HepG2 (cell line): Measurements from ENCODE around the gene PUM1. TPM values are rescaled to one million over a fixed set of nuclear protein-coding genes. Genes with fewer than 3 reads are reported as not detected.

Source experiments
- ATAC-seq: fragments of 200-7000 bp; cut with Tn5 transposase; 3 replicates; pipeline ENCODE4 v1.9.1; 2020; ENCODE audit warnings: mild to moderate bottlenecking, moderate library complexity
- BruUV-seq: library from RNA; stranded (reverse); fragments of 400-500 nt; replicated peaks from 2 replicates; lab custom pipeline; 2021; lab: Mats Ljungman, UMichigan
- CTCF ChIA-PET: fragments of 300-600 bp; formaldehyde crosslinking; extraction: SDS; loops from one replicate; lab custom pipeline; 2021; ENCODE audit warnings: low total read pairs, inconsistent platforms, low intra/inter-chr PET ratio; lab: Yijun Ruan, JAX
- POLR2A ChIA-PET: fragments of 350-600 bp; sonication (Branson Sonifier 250); formaldehyde crosslinking; loops from one replicate; lab custom pipeline; 2020; ENCODE audit warnings: antibody characterized with exemption, inconsistent platforms; lab: Yijun Ruan, JAX
- DNase-seq: peaks from one replicate; pipeline ENCODE4 v3.0.0-alpha.2; 2015; ENCODE audit warnings: low spot score
- FAIRE-seq: peaks from 3 replicates; lab custom pipeline; 2011; peaks lifted over from hg19 to GRCh38; lab: Jason Lieb, UNC
- H2AFZ ChIP-seq: one replicate; pipeline ENCODE4 v1.6.1; 2011; ENCODE audit warnings: low read length, inconsistent platforms
- H3K27ac ChIP-seq: fragments of 300-600 bp; 3 replicates; pipeline ENCODE4 v1.8.0; 2011; ENCODE audit warnings: mixed run types, mild to moderate bottlenecking, mixed read lengths, low read length, inconsistent platforms; ENCODE audit not compliant: insufficient read depth; ENCODE audit errors: extremely low read length
- H3K27me3 ChIP-seq, 2 experiments: fragments of 200-600 bp in 1 of 2; 2 replicates in 1 of 2; 3 replicates in 1 of 2; pipeline versions ENCODE4 v1.6.0 to v1.8.0; 2011; ENCODE audit warnings: low read length in 2 of 2, mild to moderate bottlenecking in 2 of 2, moderate library complexity in 2 of 2, inconsistent platforms in 1 of 2; ENCODE audit not compliant: insufficient read depth in 2 of 2, control insufficient read depth in 1 of 2
- H3K36me3 ChIP-seq, 2 experiments: fragments of 200-600 bp in 1 of 2; replicated peaks in 1 of 2; 2 replicates in 1 of 2; 3 replicates in 1 of 2; pipeline versions ENCODE4 v1.5.1 to v1.8.0; 2011; ENCODE audit warnings: low read length in 2 of 2, inconsistent platforms in 1 of 2; ENCODE audit not compliant: insufficient read depth in 2 of 2, control insufficient read depth in 1 of 2
- H3K4me1 ChIP-seq: 2 replicates; pipeline ENCODE4 v1.5.1; 2012; ENCODE audit warnings: low read length, inconsistent platforms; ENCODE audit not compliant: insufficient read depth
- H3K4me2 ChIP-seq: 2 replicates; pipeline ENCODE4 v1.6.0; 2011; ENCODE audit warnings: low read depth, low read length, inconsistent platforms
- H3K4me3 ChIP-seq, 3 experiments: fragments of 200-600 bp in 1 of 3; sonication (generic), shearing (Covaris generic) in 1 of 3; replicated peaks in 1 of 3; 2 replicates each; pipeline ENCODE4 v1.5.1; 2011 to 2016; ENCODE audit warnings: low read length in 3 of 3, inconsistent platforms in 2 of 3, low read depth in 2 of 3, mild to moderate bottlenecking in 2 of 3, control low read depth in 1 of 3, mixed read lengths in 1 of 3; ENCODE audit not compliant: insufficient read depth in 1 of 3
- H3K79me2 ChIP-seq: one replicate; pipeline ENCODE4 v1.6.1; 2011; ENCODE audit warnings: low read length, inconsistent platforms; ENCODE audit not compliant: insufficient read depth
- H3K9ac ChIP-seq: 2 replicates; pipeline ENCODE4 v1.6.0; 2011; ENCODE audit warnings: mild to moderate bottlenecking, low read depth, low read length, inconsistent platforms; ENCODE audit not compliant: insufficient read depth
- H3K9me3 ChIP-seq: 2 replicates; pipeline ENCODE4 v1.5.1; 2012; ENCODE audit warnings: mild to moderate bottlenecking, low read length
- H4K20me1 ChIP-seq: 2 replicates; pipeline ENCODE4 v1.6.0; 2011; ENCODE audit warnings: inconsistent platforms, mild to moderate bottlenecking, low read length, moderate library complexity; ENCODE audit not compliant: insufficient read depth
- ETV6 ChIP-seq: sonication (generic); formaldehyde crosslinking; conservative IDR thresholded peaks from 2 replicates; pipeline ENCODE4 v1.4.0; 2020; ENCODE audit warnings: missing genetic modification reagents
- GZF1 ChIP-seq: sonication (generic); formaldehyde crosslinking; IDR thresholded peaks from 2 replicates; pipeline ENCODE4 v1.5.1; 2020; ENCODE audit warnings: mild to moderate bottlenecking, missing genetic modification reagents
- HNRNPLL ChIP-seq: fragments of 200-400 bp; formaldehyde crosslinking; IDR thresholded peaks from 2 replicates; pipeline ENCODE4 v1.6.1; 2017; ENCODE audit warnings: mild to moderate bottlenecking, low read depth, low read length; ENCODE audit not compliant: poor library complexity, severe bottlenecking
- PPARG ChIP-seq: conservative IDR thresholded peaks from 2 replicates; pipeline ENCODE4 v1.6.1; 2016; ENCODE audit warnings: missing biosample characterization, missing genetic modification reagents
- ZNF326 ChIP-seq: sonication (generic); formaldehyde crosslinking; IDR thresholded peaks from 2 replicates; pipeline ENCODE4 v1.4.0; 2020; ENCODE audit warnings: missing genetic modification reagents, borderline replicate concordance
- ZNF563 ChIP-seq: sonication (generic); formaldehyde crosslinking; IDR thresholded peaks from 2 replicates; pipeline ENCODE4 v1.8.0; 2022; ENCODE audit warnings: mild to moderate bottlenecking, moderate library complexity, missing genetic modification reagents
- ZNF574 ChIP-seq: sonication (generic); formaldehyde crosslinking; IDR thresholded peaks from 2 replicates; pipeline ENCODE4 v1.4.0; 2020; ENCODE audit warnings: missing genetic modification reagents
- ZNF670 ChIP-seq: sonication (generic); formaldehyde crosslinking; IDR thresholded peaks from 2 replicates; pipeline ENCODE4 v1.8.0; 2022; ENCODE audit warnings: mild to moderate bottlenecking, missing genetic modification reagents, borderline replicate concordance
- ZNF770 ChIP-seq: sonication (generic); formaldehyde crosslinking; IDR thresholded peaks from 2 replicates; pipeline ENCODE4 v1.5.0; 2020; ENCODE audit warnings: mild to moderate bottlenecking, missing genetic modification reagents
- ZSCAN12 ChIP-seq: sonication (generic); formaldehyde crosslinking; IDR thresholded peaks from 2 replicates; pipeline ENCODE4 v1.9.0; 2021; ENCODE audit warnings: mild to moderate bottlenecking, missing genetic modification reagents
- WGBS: methylation state at CpG from one replicate; pipeline ENCODE4 v1.1.6; 2017; ENCODE audit warnings: low lambda C conversion rate; 5-methylcytosine and 5-hydroxymethylcytosine counted together
- in situ Hi-C: cut with HindIII; loops from 2 replicates; pipeline ENCODE4 v1.10.0; 2017; ENCODE audit warnings: low pct_unique_long_range_greater_than_20kb; ENCODE audit not compliant: extremely low pct_ligation_motif_present
- intact Hi-C: fragments of 100-400 bp; cut with micrococcal nuclease; formaldehyde crosslinking; loops from one replicate; pipeline ENCODE4 v1.10.0; 2022; ENCODE audit not compliant: unreplicated experiment
- polyA plus RNA-seq, 8 experiments: library from polyadenylated mRNA; depleted of rRNA in 3 of 8; stranded (reverse) in 7 of 8; unstranded in 1 of 8; fragments of >200 nt; fragmentation: Illumina TruSeq in 4 of 8; extraction: Trizol in 4 of 8; gene quantifications; 2 replicates each; pipeline versions ENCODE4 v1.2.1 to v1.2.3, GENCODE V29; 2011 to 2016; ENCODE audit warnings: low read depth in 4 of 8, missing spikeins in 1 of 8, mixed read lengths in 1 of 8; ENCODE audit not compliant: insufficient read depth in 1 of 8
- total RNA-seq, 5 experiments: library from RNA; depleted of rRNA; stranded (reverse); fragments of >200 nt; fragmentation: Illumina TruSeq; extraction: Trizol; gene quantifications; 2 replicates each; pipeline ENCODE4 v1.2.3, GENCODE V29; 2016; ENCODE audit warnings: low read depth in 1 of 5

PUM1 gene
- total and polyA plus RNA-seq, 2 of the 13 experiments (the other 11 are each of a cell fraction or from before 2014, with no cell fraction given): 64.7 to 91.0 TPM

GRCh38 chr1:30934613-30935012, 130.9 kb downstream of the PUM1 start:
- no peaks in the 10 kb centered on the region for H3K79me2 ChIP-seq
- no TSS peak for BruUV-seq
- H3K9ac ChIP-seq: no peak overlapping the region
- no peak; the same call in 2 of the 3 replicates for ATAC-seq
- CTCF ChIA-PET: no interaction called here
- in situ Hi-C loops: no loop called here
- H3K9me3 ChIP-seq: no peaks in the 10 kb centered on the region
- peaks cover 31% of the 10 kb centered on the region for H3K4me1 ChIP-seq
- H3K4me2 ChIP-seq: no peak overlapping the region
- intact Hi-C loops: no loop called here
- no peak overlapping the region for H3K4me3 ChIP-seq
- H2AFZ ChIP-seq: no peak overlapping the region
- 82% methylated on average over 3 of the region's 3 CpGs for WGBS
- H3K36me3 ChIP-seq: peaks cover 34 to 56% of the 10 kb centered on the region in 2 experiments
- POLR2A ChIA-PET: interaction anchor here (1.0 kb wide), 1 partner anchor 9 kb away, joined by 4 read pairs; no protein-coding TSS in a partner anchor
- H3K27ac ChIP-seq: peak overlapping the region; percentile 39
- FAIRE-seq: peak; percentile 52
- no peak for TF ChIP-seq ZNF770 (CRISPR knock-in tag)
- no peak for TF ChIP-seq ZSCAN12 (CRISPR knock-in tag)
- TF ChIP-seq ZNF563 (CRISPR knock-in tag): no peak
- TF ChIP-seq GZF1 (CRISPR knock-in tag): no peak
- no peak for TF ChIP-seq ZNF670 (CRISPR knock-in tag)
- TF ChIP-seq ETV6 (CRISPR knock-in tag): no peak
- no peak for TF ChIP-seq PPARG (CRISPR knock-in tag)
- TF ChIP-seq ZNF326 (CRISPR knock-in tag): no peak
- TF ChIP-seq HNRNPLL: no peak
- TF ChIP-seq ZNF574 (CRISPR knock-in tag): no peak
- peaks cover 21% of the 10 kb centered on the region for H4K20me1 ChIP-seq
- DNase-seq: no peak
- H3K27me3 ChIP-seq: no peaks in the 10 kb centered on the region
